ENCODE measurements around the gene TNFRSF13B. TPM values are rescaled to one million over a fixed set of nuclear protein-coding genes. Genes with fewer than 3 reads are reported as not detected.
"Not testable (repeated sequence)": the region's sequence is repeated elsewhere in the genome, so short reads cannot be mapped to it uniquely, and the experiment has no call there.

TNFRSF13B gene
- total RNA-seq, 6 experiments from 2014 or later: not detected

GRCh38 chr17:16906680-16907079 lies 65.2 kb downstream of the TNFRSF13B start:
- Mint-ChIP-seq H3K36me3 (ENCODE audit: low read depth) (peaks cover 12% of the 10 kb centered on the region; the same call in 1 of the 2 replicates), H3K9me3 (peaks cover 9% of the 10 kb centered on the region), H3K27ac (peak overlapping the region; percentile 92), H3K4me3 (peak overlapping the region; percentile 61), H3K27me3 (ENCODE audit: insufficient read depth) (peaks cover 6% of the 10 kb centered on the region), H3K4me1 (ENCODE audit: low read depth) (peaks cover 53% of the 10 kb centered on the region)
- peak; percentile 39 for DNase-seq
- no peak for TF ChIP-seq CTCF (IDR thresholded peaks at IDR 0.05)

- no peak for TF ChIP-seq CTCF (IDR thresholded peaks at IDR 0.05)
- Mint-ChIP-seq H3K9me3 (peaks cover 9% of the 10 kb centered on the region), H3K36me3 (ENCODE audit: low read depth) (peaks cover 12% of the 10 kb centered on the region; the same call in 1 of the 2 replicates), H3K4me3 (peak overlapping the region; percentile 74), H3K27ac (peak overlapping the region; percentile 92), H3K4me1 (ENCODE audit: low read depth) (peaks cover 53% of the 10 kb centered on the region), H3K27me3 (ENCODE audit: insufficient read depth) (peaks cover 8% of the 10 kb centered on the region)
- peak; percentile 95 for DNase-seq
Measured at GRCh38 chr17:16905593-16906191, 66.2 kb downstream of the TNFRSF13B start.

GRCh38 chr17:16903070-16903469 lies 68.8 kb downstream of the TNFRSF13B start:
- H3K27ac Mint-ChIP-seq, DNase-seq, H3K9me3 Mint-ChIP-seq, H3K4me3 Mint-ChIP-seq: not testable (repeated sequence)
- Mint-ChIP-seq H3K27me3 (ENCODE audit: insufficient read depth) (peaks cover 16% of the 10 kb centered on the region), H3K36me3 (ENCODE audit: low read depth) (peaks cover 12% of the 10 kb centered on the region; the same call in 1 of the 2 replicates), H3K4me1 (ENCODE audit: low read depth) (peaks cover 47% of the 10 kb centered on the region)

- peaks cover 21% of the 10 kb centered on the region for H3K27me3 Mint-ChIP-seq (ENCODE audit: insufficient read depth)
- H3K27ac Mint-ChIP-seq: no peak overlapping the region
- H3K4me3 Mint-ChIP-seq: no peak overlapping the region
- H3K36me3 Mint-ChIP-seq (ENCODE audit: low read depth): peaks cover 12% of the 10 kb centered on the region; the same call in 1 of the 2 replicates
- H3K4me1 Mint-ChIP-seq (ENCODE audit: low read depth): peaks cover 20% of the 10 kb centered on the region
- no peak for DNase-seq
- peaks cover 7% of the 10 kb centered on the region for H3K9me3 Mint-ChIP-seq
- TF ChIP-seq CTCF (IDR thresholded peaks at IDR 0.05): no peak
Measured at GRCh38 chr17:16900288-16900882, 71.5 kb downstream of the TNFRSF13B start.

- not testable (repeated sequence) for H3K36me3 Mint-ChIP-seq (ENCODE audit: low read depth); H3K4me3 Mint-ChIP-seq; H3K9me3 Mint-ChIP-seq; H3K27ac Mint-ChIP-seq; DNase-seq; H3K4me1 Mint-ChIP-seq (ENCODE audit: low read depth)
- H3K27me3 Mint-ChIP-seq (ENCODE audit: insufficient read depth): peaks cover 16% of the 10 kb centered on the region
Measured at GRCh38 chr17:16897211-16897896, 74.6 kb downstream of the TNFRSF13B start.

- not testable (repeated sequence) for DNase-seq; H3K27ac Mint-ChIP-seq; H3K4me3 Mint-ChIP-seq; H3K4me1 Mint-ChIP-seq (ENCODE audit: low read depth); H3K9me3 Mint-ChIP-seq; H3K36me3 Mint-ChIP-seq (ENCODE audit: low read depth)
- H3K27me3 Mint-ChIP-seq (ENCODE audit: insufficient read depth): peaks cover 17% of the 10 kb centered on the region
Measured at GRCh38 chr17:16896235-16896634, 75.7 kb downstream of the TNFRSF13B start.

GRCh38 chr17:16893527-16893926 lies 78.4 kb downstream of the TNFRSF13B start:
- not testable (repeated sequence) for H3K27ac Mint-ChIP-seq, H3K4me3 Mint-ChIP-seq
- peaks cover 11% of the 10 kb centered on the region for H3K27me3 Mint-ChIP-seq (ENCODE audit: insufficient read depth)

GRCh38 chr17:16892876-16893454 lies 79.0 kb downstream of the TNFRSF13B start:
- not testable (repeated sequence) for H3K36me3 Mint-ChIP-seq (ENCODE audit: low read depth)

More at GRCh38 chr17:16893527-16893926, 78.4 kb downstream of the TNFRSF13B start:
- not testable (repeated sequence) for H3K9me3 Mint-ChIP-seq; DNase-seq; H3K4me1 Mint-ChIP-seq (ENCODE audit: low read depth); H3K36me3 Mint-ChIP-seq (ENCODE audit: low read depth)

More at GRCh38 chr17:16892876-16893454, 79.0 kb downstream of the TNFRSF13B start:
- H3K4me3 Mint-ChIP-seq; H3K4me1 Mint-ChIP-seq (ENCODE audit: low read depth); H3K27ac Mint-ChIP-seq; H3K9me3 Mint-ChIP-seq; DNase-seq: not testable (repeated sequence)
- H3K27me3 Mint-ChIP-seq (ENCODE audit: insufficient read depth): peaks cover 11% of the 10 kb centered on the region

All from HFFc6 (cell line).